HG02678 (cell line): ENCODE results near the gene KDM6B.
"Not testable (repeated sequence)": the region's sequence is repeated elsewhere in the genome, so short reads cannot be mapped to it uniquely, and the experiment has no call there.

Experiments used
- ATAC-seq: cut with Tn5 transposase; IDR thresholded peaks from one replicate; pipeline ENCODE4 v1.9.1; 2021; ENCODE audit warnings: mild to moderate bottlenecking, moderate library complexity; ENCODE audit not compliant: unreplicated experiment

KDM6B gene

GRCh38 chr17:7833795-7834541, at the start of gene KDM6B:
KDM6B (plus strand) TSS chr17:7834217; CDS start chr17:7845555, 11,338 bp downstream.
- peak; percentile 50 for ATAC-seq

GRCh38 chr17:7786866-7787265, 47.2 kb upstream of the KDM6B start:
- no peak for ATAC-seq

- no peak for ATAC-seq
Observed at GRCh38 chr17:7789131-7789530, 44.9 kb upstream of the KDM6B start.

- no peak for ATAC-seq
Observed at GRCh38 chr17:7790150-7790549, 43.9 kb upstream of the KDM6B start.

GRCh38 chr17:7792611-7793010, 41.4 kb upstream of the KDM6B start:
- no peak for ATAC-seq

GRCh38 chr17:7794075-7794663, 39.8 kb upstream of the KDM6B start:
- no peak for ATAC-seq

- no peak for ATAC-seq
Observed at GRCh38 chr17:7797976-7798375, 36.0 kb upstream of the KDM6B start.

GRCh38 chr17:7798839-7799238, 35.2 kb upstream of the KDM6B start:
- no peak for ATAC-seq

GRCh38 chr17:7803981-7804380, 30.0 kb upstream of the KDM6B start:
- ATAC-seq: no peak

GRCh38 chr17:7806587-7806986, 27.4 kb upstream of the KDM6B start:
- no peak for ATAC-seq

GRCh38 chr17:7807206-7807605, 26.8 kb upstream of the KDM6B start:
- no peak for ATAC-seq

GRCh38 chr17:7809086-7809790, 24.8 kb upstream of the KDM6B start:
- ATAC-seq: no peak

GRCh38 chr17:7809791-7810343, 24.1 kb upstream of the KDM6B start:
- ATAC-seq: not testable (repeated sequence)

- no peak for ATAC-seq
Observed at GRCh38 chr17:7811251-7811650, 22.8 kb upstream of the KDM6B start.

- ATAC-seq: no peak
Observed at GRCh38 chr17:7814969-7815368, 19.0 kb upstream of the KDM6B start.

GRCh38 chr17:7816926-7817642, 16.9 kb upstream of the KDM6B start:
- no peak for ATAC-seq

GRCh38 chr17:7817643-7817964, 16.4 kb upstream of the KDM6B start:
- ATAC-seq: no peak

- ATAC-seq: no peak
Observed at GRCh38 chr17:7818026-7818425, 16.0 kb upstream of the KDM6B start.

GRCh38 chr17:7818746-7819645, 15.0 kb upstream of the KDM6B start:
- ATAC-seq: no peak

- no peak for ATAC-seq
Observed at GRCh38 chr17:7820231-7820630, 13.8 kb upstream of the KDM6B start.
